SK-N-SH treated with all-trans-retinoic acid at 6 μM for 48 hours (cell line): ENCODE data around the gene DIPK1B.
"Not testable (repeated sequence)": the region's sequence is repeated elsewhere in the genome, so short reads cannot be mapped to it uniquely, and the experiment has no call there.

ENCODE experiments used
- CREB5 ChIP-seq: fragments of 250-450 bp; sonication (Bioruptor Pico); IDR thresholded peaks from 2 replicates; pipeline ENCODE4 v1.5.1; 2020; ENCODE audit warnings: low read depth, mild to moderate bottlenecking, moderate library complexity
- CSDC2 ChIP-seq: fragments of 250-450 bp; sonication (Bioruptor Pico); IDR thresholded peaks from 2 replicates; pipeline ENCODE4 v1.5.0; 2020; ENCODE audit warnings: mild to moderate bottlenecking, moderate library complexity
- ZC3H10 ChIP-seq: fragments of 250-450 bp; sonication (Bioruptor Pico); IDR thresholded peaks from 2 replicates; pipeline ENCODE4 v1.5.1; 2021; ENCODE audit warnings: mild to moderate bottlenecking, moderate library complexity
- ZFP30 ChIP-seq: fragments of 450-650 bp; formaldehyde crosslinking; IDR thresholded peaks from 2 replicates; pipeline ENCODE4 v1.5.0; 2022; ENCODE audit warnings: mild to moderate bottlenecking, moderate library complexity
- ZNF565 ChIP-seq: fragments of 450-650 bp; formaldehyde crosslinking; conservative IDR thresholded peaks from 2 replicates; pipeline ENCODE4 v1.5.0; 2020; ENCODE audit warnings: low read depth, mild to moderate bottlenecking, moderate library complexity

- not testable (repeated sequence) for TF ChIP-seq ZNF565 (CRISPR knock-in tag); CSDC2; ZC3H10 (CRISPR knock-in tag); ZFP30 (CRISPR knock-in tag); CREB5 (CRISPR knock-in tag)
Observed at GRCh38 chr9:136760834-136761544, 48.6 kb downstream of the DIPK1B start.
